HG03520 (cell line): Measurements from ENCODE around the gene PLA2G2A.
"Not testable (repeated sequence)": the region's sequence is repeated elsewhere in the genome, so short reads cannot be mapped to it uniquely, and the experiment has no call there.

Experiments
- ATAC-seq: cut with Tn5 transposase; IDR thresholded peaks from one replicate; pipeline ENCODE4 v1.9.1; 2021; ENCODE audit warnings: mild to moderate bottlenecking, moderate library complexity; ENCODE audit not compliant: unreplicated experiment

The PLA2G2A gene

GRCh38 chr1:19934336-19934735 lies 45.1 kb downstream of the PLA2G2A start:
- no peak for ATAC-seq

- ATAC-seq, result no peak
Measured at GRCh38 chr1:19932866-19933265, 46.6 kb downstream of the PLA2G2A start.

- ATAC-seq, result not testable (repeated sequence)
Measured at GRCh38 chr1:19927130-19927421, 52.3 kb downstream of the PLA2G2A start.

GRCh38 chr1:19926296-19927129 lies 52.9 kb downstream of the PLA2G2A start:
- no peak for ATAC-seq
